Lung (tissue), 12 donors: Measurements from ENCODE around the gene EZR. TPM values are rescaled to one million over a fixed set of nuclear protein-coding genes. Genes with fewer than 3 reads are reported as not detected.

Source experiments
- ATAC-seq: fragments of 200-7000 bp; cut with Tn5 transposase; one replicate; pipeline ENCODE4 v1.9.1; 2020; ENCODE audit warnings: moderate number of reproducible peaks; ENCODE audit not compliant: insufficient read depth, low FRiP score
- DNase-seq, 3 donors: peaks; one replicate each; pipeline ENCODE4 v3.0.0-alpha.2; 2013 to 2017
- H3K27ac ChIP-seq, 2 donors: one replicate each; pipeline ENCODE4 v1.5.1; 2013; ENCODE audit warnings: mild to moderate bottlenecking in 2 of 2, moderate library complexity in 2 of 2, control low read depth in 1 of 2, inconsistent platforms in 1 of 2, low read depth in 1 of 2, low read length in 1 of 2
- H3K27me3 ChIP-seq, 3 donors: one replicate each; pipeline ENCODE4 v1.5.1; 2013; ENCODE audit warnings: low read length in 2 of 3; ENCODE audit not compliant: control insufficient read depth in 3 of 3, insufficient read depth in 3 of 3
- H3K36me3 ChIP-seq, 4 donors: one replicate each; pipeline ENCODE4 v1.5.1; 2013; ENCODE audit warnings: low read length in 4 of 4, mild to moderate bottlenecking in 1 of 4, moderate library complexity in 1 of 4; ENCODE audit not compliant: control insufficient read depth in 4 of 4, insufficient read depth in 4 of 4
- H3K4me1 ChIP-seq, 5 donors: one replicate each; pipeline ENCODE4 v1.5.1; 2013; ENCODE audit warnings: low read length in 5 of 5, mild to moderate bottlenecking in 2 of 5, moderate library complexity in 1 of 5; ENCODE audit not compliant: control insufficient read depth in 5 of 5, insufficient read depth in 5 of 5
- H3K4me3 ChIP-seq: one replicate; pipeline ENCODE4 v1.5.1; 2013; ENCODE audit warnings: mild to moderate bottlenecking, control low read depth, moderate library complexity
- H3K9ac ChIP-seq, 2 donors: one replicate each; pipeline ENCODE4 v1.5.1; 2013; ENCODE audit warnings: low read length in 2 of 2, control low read depth in 1 of 2; ENCODE audit not compliant: insufficient read depth in 1 of 2
- H3K9me3 ChIP-seq, 4 donors: one replicate each; pipeline ENCODE4 v1.5.1; 2013; ENCODE audit warnings: low read length in 3 of 4, mild to moderate bottlenecking in 1 of 4, moderate library complexity in 1 of 4; ENCODE audit not compliant: control insufficient read depth in 4 of 4, insufficient read depth in 3 of 4
- CTCF ChIP-seq: IDR thresholded peaks from 2 replicates; pipeline ENCODE4 v1.5.1; 2012; ENCODE audit warnings: mild to moderate bottlenecking; ENCODE audit errors: control extremely low read depth, extremely low read depth
- WGBS, 2 donors: extraction: QIAGEN DNeasy Blood & Tissue Kit; methylation state at CpG; one replicate each; pipeline ENCODE4 v1.1.7; 2013; 5-methylcytosine and 5-hydroxymethylcytosine counted together
- polyA plus RNA-seq, 2 donors: library from polyadenylated mRNA; stranded (reverse); fragments of 200-250 nt; gene quantifications; one replicate each; pipeline ENCODE4 v1.2.1, GENCODE V29; 2013
- total RNA-seq, 2 donors: library from RNA; depleted of rRNA in 1 of 2; stranded (reverse); fragments of >200 nt in 1 of 2; gene quantifications; one replicate each; pipeline ENCODE4 v1.2.1, GENCODE V29; 2014 to 2021
- donor health status: control.
- donor health status: control.
- donor health status: Bipolar disorder and iron deficiency.
- donor health status: healthy.
- donor health status: DM: yes; HTN: yes; CAD: no.

The EZR gene
- total and polyA plus RNA-seq, 4 donors, result 168 to 452 (median 198) TPM

GRCh38 chr6:158860279-158860865, 41.2 kb upstream of the EZR start:
- DNase-seq (no peak), ATAC-seq (no peak)
- H3K36me3 ChIP-seq, result no peaks in the 10 kb centered on the region
- H3K4me1 ChIP-seq, result peaks cover 0 to 15% (median 6%) of the 10 kb centered on the region in 5 donors
- WGBS, 2 donors, result 96 to 98% methylated on average over 6 of the region's 6 CpGs
- H3K9ac ChIP-seq, result no peak overlapping the region
- H3K9me3 ChIP-seq, result no peaks in the 10 kb centered on the region
- no peak for TF ChIP-seq CTCF
- H3K27me3 ChIP-seq, result no peaks in the 10 kb centered on the region
- H3K27ac ChIP-seq, result no peak overlapping the region
- no peak overlapping the region for H3K4me3 ChIP-seq

- TF ChIP-seq CTCF, result no peak
- Histone ChIP-seq H3K36me3 (no peaks in the 10 kb centered on the region), H3K9ac (no peak overlapping the region), H3K4me3 (no peak overlapping the region), H3K4me1 (peaks cover 0 to 22% (median 8%) of the 10 kb centered on the region in 5 donors), H3K27me3 (no peaks in the 10 kb centered on the region), H3K9me3 (no peaks in the 10 kb centered on the region), H3K27ac (peak overlapping the region in 1 of 2 donors; percentile 68)
- ATAC-seq (no peak), DNase-seq (no peak)
- WGBS, 2 donors, result 69 to 84% methylated on average over 4 of the region's 4 CpGs
Measured at GRCh38 chr6:158856261-158856660, 37.1 kb upstream of the EZR start.

GRCh38 chr6:158854214-158855101, 35.3 kb upstream of the EZR start:
- Histone ChIP-seq H3K36me3 (no peaks in the 10 kb centered on the region), H3K27me3 (no peaks in the 10 kb centered on the region), H3K4me1 (peaks cover 4 to 22% (median 8%) of the 10 kb centered on the region in 5 donors), H3K4me3 (no peak overlapping the region), H3K9ac (no peak overlapping the region), H3K27ac (peak overlapping the region in 1 of 2 donors; percentile 90), H3K9me3 (no peaks in the 10 kb centered on the region)
- ATAC-seq, result no peak
- WGBS, 2 donors, result 57 to 62% methylated on average over 7 of the region's 7 CpGs
- no peak for TF ChIP-seq CTCF
- DNase-seq, result no peak
